GM18519 (cell line): ENCODE data around the gene OR9A4.

Experiments
- ATAC-seq: cut with Tn5 transposase; IDR thresholded peaks from one replicate; pipeline ENCODE4 v1.9.1; 2021; ENCODE audit warnings: mild to moderate bottlenecking, moderate library complexity; ENCODE audit not compliant: unreplicated experiment, low FRiP score

Gene OR9A4

DNA sequence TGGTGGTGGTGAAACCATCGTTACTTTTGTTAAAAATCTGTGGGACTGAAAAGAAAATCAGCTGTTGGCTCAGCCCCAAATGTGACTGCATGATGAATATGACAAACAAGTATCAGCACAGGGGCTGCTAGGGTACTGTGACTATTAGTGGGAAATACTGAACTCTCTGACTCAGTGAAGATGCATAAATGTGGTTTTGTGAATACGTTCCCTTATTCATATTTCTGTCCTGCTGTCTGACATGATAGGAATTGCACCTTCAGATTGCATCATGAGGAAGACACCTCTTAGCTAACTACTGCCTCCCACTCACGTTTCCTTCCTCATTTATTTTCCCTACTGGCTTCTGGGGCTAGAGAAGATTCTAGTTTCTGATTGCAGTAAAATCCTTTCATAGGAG, 29.2 kb downstream of the OR9A4 start:
- no peak for ATAC-seq

DNA sequence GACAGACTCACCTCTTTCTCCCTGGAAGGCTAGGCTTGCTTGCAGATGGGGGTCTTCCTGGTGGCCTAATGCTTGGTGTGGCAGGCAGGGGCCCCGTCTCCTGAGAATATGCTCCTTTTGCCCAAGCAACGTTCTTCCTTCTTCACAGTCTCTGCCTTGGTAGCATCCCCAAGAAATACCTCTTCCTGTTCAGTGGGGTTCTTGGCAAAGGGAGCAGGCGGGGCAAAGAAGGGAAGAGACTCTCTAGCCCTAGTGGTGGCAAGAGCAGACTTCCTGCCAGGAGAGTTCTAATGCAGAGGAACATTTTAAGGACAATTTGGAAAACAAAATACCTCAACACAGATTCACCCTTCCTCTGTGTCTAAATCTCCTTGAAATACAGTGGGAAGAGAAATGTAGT, 30.6 kb downstream of the OR9A4 start, which contains the start of gene CLEC5A:
CLEC5A (minus strand) TSS at position 179 of the 400 bp plus-strand sequence. CDS start 682 bp downstream, outside the sequence.
- ATAC-seq: no peak

- no peak for ATAC-seq
These were observed 32.8 kb downstream of the OR9A4 start for GRCh38 chr7:141949021-141949420.

DNA sequence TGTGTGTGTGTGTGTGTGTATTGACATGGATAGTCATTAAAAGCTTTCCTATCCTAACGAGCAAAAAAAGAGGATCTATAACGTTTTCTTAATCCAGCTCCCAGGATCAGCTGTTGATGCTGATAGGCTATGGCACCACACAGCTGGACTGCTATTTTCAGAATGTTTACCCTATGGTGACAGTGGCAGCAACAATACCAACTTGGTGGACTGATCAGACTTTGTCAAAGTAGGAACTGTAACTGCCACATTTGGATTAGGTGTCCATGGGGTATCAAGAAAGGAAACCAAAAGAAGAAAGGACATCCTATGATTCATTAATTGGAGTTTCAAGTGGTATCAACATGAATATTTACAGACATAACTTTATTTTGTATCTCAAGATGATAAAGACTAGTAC, 33.3 kb downstream of the OR9A4 start:
- no peak for ATAC-seq

GRCh38 chr7:141949911-141950310, 33.7 kb downstream of the OR9A4 start:
- no peak for ATAC-seq

- ATAC-seq: no peak
These were observed 34.6 kb downstream of the OR9A4 start for GRCh38 chr7:141950806-141951205.

GRCh38 chr7:141952461-141952860, 36.3 kb downstream of the OR9A4 start:
- no peak for ATAC-seq

DNA sequence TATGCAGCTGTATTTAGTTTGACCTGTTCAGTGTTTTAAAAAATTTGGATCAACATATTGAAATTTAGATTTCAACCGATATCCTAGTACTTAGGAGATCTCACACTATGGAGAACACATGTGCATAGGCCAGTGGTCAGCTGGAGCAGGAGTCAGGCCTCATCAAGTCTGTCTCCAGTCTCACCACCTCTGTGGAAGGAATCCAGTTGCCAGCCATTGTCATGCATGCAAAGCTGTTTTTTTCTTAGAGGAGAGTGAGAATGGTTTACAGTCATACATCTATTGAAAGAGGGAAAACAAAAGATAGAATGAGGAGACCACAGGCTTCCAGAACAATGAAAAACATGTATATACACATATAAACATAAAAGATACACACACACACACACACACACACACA, 38.1 kb downstream of the OR9A4 start:
- ATAC-seq: no peak

- ATAC-seq: no peak
These were observed 39.9 kb downstream of the OR9A4 start for GRCh38 chr7:141956084-141956483.

DNA sequence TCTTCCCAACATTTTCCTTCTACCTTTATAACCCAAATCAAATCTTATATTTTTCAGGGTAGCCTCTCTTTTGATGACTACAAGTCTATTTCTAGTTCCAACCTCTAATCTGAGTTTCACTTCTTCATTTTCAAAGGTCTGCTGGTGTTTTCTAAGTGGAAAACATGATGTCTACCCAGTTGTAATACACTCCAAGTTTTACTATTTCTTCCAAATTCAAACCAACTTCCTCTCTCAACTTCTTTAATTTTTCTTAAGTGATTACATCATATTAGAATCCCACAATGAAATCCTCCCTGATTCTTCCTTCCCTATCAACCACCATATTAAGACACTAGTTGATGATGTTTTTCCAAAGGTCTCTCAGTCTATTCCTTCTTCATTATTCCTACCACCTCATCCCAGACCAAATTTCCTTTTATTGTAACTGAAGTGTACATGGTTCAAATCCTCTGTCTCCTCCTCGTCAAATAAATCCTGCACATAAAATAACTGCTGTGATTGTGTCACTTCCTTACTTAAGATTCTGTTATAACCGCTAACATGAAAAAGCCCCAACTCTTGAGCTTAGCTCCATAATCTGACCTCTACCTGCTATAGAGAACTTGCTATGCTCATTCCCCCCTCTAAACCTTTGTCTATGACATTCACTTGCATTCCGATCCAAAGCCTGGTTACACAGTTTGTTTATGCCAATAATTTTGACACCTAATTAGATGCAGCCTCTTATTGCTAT, 44.7 kb downstream of the OR9A4 start:
- peak; percentile 97 for ATAC-seq
